NCI-H1694 (cell line): Measurements from ENCODE around the gene CDK4.
"Not testable (repeated sequence)": the region's sequence is repeated elsewhere in the genome, so short reads cannot be mapped to it uniquely, and the experiment has no call there.

Experiments
- DNase-seq: peaks from one replicate; lab custom pipeline; 2025; lab: John Stamatoyannopoulos, UW

CDK4 gene

DNA sequence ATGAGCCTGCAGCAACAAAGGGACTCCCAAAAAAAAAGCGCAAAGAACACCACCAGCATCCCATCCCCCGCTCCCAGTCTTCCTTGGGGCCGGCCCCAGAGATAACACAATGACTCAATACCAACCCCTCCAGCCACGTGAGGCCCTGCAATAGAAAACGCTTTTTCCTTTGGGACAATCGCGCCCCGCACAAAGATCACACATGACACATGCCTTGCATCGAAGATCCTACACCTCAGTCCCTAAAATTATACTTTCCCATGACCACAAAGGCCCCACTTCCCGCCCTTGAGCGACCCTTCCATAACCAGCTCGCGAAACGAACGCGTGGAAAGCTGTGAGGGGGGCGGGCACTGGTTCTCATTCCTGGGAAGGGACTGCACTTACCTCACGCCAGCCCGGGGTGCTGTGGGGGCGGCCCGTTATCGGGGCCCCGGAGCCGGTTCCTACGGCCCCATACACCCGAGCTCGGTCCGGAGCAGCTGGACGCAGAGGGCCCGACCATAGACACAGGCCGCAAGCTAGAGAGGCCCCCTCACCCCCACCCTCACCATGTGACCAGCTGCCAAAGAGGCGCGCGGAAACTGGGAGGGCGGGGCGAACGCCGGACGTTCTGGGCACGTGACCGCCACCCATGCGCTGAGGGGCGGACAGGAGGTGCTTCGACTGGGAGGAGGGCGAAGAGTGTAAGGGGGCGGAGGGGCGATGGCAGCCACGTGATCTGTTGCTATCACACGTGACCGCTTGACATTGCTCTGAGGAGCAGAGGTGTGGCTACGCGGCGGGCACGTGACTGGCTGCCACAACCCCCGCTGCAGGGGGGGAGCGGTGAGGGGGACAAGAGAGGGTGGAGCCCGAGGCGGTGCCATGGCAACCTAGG is at the start of gene CDK4:
Gene CDK4, minus strand, starts transcription at position 523 of the 880 bp plus-strand sequence. CDS start 593 bp downstream, outside the sequence.
- DNase-seq = peak; percentile 98

DNA sequence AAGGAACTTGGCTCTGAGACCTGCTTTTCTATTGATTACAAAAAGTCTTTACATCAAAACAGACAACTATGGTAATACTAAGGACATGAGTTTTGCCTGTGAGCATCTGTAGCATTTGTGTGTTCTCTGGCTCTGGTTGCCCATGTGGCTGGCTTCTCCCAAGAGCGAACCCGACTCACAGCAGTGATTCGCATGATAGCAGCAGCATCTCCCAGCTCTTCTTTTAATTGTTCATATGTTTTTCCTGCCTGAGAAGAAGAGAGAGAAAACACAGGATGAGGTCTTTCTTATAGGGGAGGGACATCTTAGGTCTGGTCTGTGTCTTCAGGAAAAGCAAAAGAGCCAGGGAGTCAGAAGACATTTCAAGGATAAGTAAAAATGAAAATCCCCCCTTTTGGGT is 48.9 kb upstream of the CDK4 start:
- DNase-seq = no peak

DNA sequence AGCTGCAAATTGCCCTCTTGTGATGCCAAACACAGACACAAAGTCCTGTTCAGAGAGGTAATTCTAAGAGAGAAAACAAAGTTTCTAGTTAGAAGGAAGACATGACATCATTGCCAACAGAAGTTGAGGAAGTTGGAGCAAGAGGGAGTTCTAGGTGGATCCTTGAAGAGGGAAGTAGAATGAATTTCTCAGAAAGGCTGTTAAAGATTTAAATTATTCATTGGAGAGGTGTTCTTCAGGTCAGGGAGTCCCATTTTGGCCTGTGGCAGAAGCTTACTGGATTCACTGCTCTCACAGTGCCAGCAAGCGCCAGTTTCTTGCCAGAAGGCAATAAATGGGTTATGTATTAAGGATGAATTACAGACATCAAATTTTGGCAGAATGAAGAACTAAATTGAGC is 45.8 kb upstream of the CDK4 start:
- DNase-seq = no peak

DNA sequence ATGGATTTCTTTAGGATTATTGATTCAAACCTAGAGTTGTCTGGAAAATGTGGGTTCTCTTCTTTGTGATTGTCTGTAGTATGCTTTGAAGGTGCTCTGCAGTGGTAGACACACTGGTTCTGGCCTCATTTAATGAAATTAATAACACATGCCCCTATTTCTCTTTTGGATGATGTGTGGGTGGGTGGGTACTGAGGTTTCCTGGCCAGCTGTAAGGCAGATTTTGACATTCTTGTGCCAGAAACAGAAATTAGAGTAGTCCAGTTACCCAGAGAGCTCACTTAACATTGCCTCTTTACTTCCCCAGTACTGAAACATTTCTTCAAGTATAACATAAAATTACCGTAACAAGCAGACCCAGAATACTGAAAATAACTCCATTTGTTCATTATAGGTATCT is 44.9 kb upstream of the CDK4 start:
- no peak for DNase-seq

DNA sequence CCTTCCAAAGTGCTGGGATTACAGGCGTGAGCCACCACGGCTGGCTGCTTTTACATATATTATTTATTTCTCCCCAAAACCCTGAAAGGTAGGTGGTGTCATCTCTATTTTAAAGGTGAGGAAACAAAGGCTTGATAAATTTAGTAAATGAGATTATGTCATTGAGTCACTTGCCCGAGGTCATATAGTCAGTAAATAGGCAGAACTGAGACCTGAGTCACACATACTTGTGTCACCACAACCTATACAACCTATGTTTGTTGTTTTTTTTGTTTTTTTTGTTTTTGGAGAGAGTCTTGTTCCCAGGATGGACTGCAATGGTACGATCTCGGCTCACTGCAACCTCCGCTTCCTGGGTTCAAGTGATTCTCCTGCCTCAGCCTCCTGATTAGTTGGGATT is 43.2 kb upstream of the CDK4 start:
- DNase-seq = no peak

DNA sequence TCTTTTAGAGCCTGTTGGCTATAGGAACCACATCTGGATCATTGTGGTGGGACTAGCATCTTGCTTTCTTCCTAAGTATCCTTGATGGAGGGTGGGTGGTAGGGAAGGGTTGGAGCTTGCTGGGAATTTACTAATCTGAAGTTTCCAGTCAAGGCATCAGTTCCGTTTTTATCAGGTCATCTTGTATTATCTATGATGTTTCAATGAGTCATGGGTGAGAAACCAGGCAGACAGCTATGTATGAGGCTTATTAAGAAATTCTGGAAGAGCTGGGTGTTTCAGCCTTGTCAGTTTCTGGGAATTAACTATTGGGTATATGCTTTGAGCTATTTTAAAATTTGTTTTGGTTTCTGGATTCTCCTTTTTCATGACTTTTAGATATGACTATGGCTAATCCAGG is 41.8 kb upstream of the CDK4 start:
- no peak for DNase-seq

DNA sequence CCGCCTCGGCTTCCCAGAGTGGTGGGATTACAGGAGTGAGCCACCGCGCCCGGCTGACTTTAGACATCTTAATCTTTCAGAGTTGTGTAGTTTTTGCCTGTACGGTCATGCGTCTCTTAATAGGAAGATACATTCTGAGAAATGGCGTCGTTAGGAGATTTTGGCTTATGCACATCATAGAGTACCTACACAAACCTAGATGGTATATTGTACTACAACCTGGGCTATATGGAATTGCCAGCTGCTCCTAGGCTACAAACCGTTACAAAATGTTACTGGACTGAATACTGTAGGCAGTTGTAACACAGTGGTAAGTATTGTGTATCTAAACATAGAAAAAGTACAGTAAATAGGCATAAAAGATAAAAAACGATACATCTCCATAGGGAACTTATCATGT is 31.8 kb upstream of the CDK4 start:
- no peak for DNase-seq

DNA sequence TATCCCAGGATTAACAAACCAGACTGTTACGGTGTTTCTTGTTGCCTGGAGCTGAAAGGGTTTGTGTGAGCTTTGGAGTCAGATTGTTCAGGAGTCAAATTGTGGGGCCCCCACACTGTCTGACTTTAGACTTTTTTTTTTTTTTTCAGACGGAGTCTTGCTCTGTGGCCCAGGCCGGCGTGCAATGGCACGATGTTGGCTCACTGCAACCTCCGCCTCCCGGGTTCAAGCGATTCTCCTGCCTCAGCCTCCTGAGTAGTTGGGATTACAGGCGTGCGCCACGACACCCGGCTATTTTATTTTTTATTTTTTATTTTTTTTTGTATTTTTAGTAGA is 31.3 kb upstream of the CDK4 start:
- DNase-seq = no peak

DNA sequence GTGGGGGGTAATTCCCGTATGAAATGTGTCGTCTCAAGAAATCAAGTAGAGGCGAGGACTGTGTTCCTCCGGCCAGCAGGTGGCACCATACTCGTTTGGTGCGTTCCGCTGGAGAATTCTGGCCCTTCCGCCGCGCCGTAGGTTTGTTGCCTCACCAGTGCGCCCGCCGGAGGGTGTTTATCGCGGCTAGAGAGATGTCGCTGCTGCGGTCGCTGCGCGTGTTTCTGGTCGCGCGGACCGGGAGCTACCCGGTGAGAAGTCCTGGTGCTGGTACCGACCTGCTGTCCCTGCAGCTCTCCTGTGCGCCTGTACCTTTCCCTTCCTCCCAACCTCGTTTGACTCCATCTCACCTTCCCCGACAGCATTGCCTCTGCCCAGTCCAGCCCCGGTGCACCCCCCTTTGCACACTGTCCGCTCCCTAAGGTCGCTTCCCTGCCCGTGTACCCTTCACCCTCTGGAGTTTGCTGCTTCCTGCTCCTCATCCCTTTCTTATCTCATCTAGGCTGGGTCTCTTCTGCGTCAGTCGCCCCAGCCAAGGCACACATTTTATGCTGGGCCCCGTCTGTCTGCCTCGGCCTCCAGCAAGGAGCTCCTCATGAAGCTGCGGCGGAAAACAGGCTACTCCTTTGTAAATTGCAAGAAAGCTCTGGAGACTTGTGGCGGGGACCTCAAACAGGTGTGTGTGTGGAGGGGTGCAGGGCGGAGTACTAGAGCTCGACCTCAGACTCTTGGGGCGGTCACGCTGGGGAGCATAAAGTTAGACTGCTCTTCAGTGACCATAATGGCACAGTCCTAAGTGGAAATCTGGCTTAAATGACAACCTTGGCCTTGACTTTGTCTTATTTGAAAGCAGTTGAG is 30.7 kb upstream of the CDK4 start, which contains the start of gene TSFM:
Gene TSFM, plus strand, starts transcription at position 180 of the 858 bp plus-strand sequence. Its CDS starts 15 bp downstream, at position 195.
- peak; percentile 77 for DNase-seq

DNA sequence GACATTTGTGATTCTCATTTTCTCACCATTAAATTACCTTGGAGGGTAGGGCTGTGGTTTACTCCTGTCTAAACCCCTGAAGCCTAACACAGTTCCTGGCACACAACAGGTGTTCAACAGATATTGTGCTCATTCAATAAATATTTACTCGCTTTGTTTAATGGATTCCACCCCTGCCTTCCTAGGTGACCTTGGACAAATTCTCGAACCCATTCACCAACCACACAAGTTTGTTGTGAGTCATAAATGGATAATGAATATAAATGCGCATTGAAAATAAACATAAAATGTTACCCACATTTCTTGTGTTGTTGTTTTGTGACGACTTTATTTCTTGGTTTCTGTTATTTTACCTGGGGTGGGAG is 30.1 kb upstream of the CDK4 start:
- no peak for DNase-seq

DNA sequence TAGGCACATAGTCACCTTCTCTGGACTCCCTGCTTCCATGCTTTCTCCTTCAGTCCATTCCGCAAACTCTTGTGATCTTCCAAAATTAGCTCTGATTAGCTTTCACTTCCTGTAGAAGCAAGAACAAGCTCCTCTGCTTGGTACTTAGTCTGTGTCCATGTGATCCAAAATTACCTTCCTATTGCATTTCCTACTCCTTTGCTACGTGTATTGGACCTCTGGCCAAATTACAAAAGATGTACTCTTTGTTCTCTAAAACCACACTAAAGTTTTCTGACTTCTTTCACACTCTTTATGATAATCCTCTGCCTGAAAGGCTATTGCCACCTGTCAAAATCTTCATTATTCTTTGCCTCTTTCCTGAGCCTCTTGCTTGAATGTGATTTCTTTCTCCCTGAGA is 29.7 kb upstream of the CDK4 start:
- DNase-seq = no peak

DNA sequence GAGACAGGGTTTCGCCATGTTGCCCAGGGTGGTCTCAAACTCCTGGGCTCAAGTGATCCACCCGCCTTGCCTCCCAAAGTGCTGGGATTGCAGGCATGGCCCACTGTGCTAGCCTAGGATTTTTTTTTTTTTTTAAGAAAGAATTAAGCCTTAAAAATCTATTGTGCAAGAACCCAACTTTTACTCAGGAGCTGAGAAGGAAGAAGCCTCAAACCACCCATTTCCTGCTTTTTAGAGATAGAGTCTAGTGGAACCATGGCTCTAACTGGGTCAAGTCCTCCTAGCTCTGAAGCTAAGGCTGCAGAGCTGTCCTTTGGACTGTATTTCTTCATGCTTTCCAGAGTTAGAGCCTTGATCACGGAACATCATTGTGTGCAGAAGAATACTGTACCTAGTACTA is 29.1 kb upstream of the CDK4 start:
- no peak for DNase-seq

DNA sequence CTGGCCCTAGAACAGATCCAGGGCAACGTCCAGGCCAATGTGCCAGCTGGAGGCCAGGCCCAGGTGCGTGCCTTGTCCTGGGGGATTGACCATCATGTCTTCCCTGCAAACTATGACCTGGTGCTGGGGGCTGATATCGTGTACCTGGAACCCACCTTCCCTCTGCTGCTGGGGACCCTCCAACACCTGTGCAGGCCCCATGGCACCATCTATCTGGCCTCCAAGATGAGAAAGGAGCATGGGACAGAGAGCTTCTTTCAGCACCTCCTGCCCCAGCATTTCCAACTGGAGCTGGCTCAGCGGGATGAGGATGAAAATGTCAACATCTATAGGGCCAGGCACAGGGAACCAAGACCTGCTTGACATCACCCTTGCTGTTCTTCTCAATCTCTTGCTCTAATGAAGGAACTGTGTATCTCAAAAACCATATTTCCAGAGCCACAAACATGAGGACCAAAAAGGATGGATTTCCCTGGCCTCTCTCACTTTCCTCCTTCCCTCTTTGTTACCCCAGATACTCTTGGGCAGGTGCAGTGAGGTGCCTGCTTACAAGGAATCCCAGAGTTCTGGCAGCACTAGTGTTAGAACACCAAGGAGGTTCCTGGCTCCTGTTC is 28.3 kb upstream of the CDK4 start:
- DNase-seq = no peak

DNA sequence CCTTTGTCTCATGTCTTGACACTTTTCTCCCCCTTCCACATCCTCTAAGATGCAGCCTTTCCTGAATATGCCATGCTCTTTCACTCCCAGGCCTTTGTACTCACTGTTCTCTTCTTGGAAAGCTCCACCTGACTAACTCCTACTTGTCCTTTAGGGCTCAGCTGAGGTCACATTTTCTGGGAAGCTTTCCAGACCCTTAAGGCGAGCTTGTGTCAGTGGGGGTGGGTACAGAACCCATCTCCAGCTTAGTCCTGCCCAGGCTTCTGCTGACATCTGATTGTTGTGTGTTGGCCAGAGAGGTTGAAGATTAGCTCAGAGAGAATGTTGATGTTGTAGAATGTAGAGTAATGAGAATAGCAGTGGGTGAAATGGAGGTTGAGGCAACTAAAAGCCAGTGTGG is 27.6 kb upstream of the CDK4 start:
- no peak for DNase-seq

DNA sequence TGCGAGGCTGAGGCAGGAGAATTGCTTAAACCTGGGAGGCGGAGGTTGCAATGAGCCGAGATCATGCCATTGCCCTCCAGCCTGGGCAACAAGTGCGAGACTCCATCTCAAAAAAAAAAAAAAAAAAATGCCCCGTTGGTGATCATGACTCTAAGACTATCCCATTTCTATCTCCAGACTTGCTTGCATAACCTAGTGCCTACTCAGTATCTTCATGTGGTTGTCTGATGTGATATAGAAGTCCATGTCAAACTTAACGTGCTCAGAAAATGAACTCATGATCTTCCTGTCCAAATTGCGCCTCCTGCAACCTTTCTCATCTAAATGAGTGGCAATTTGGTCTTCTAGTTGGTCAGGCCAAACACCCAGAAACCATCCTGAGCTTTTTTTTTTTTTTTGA is 25.8 kb upstream of the CDK4 start:
- DNase-seq = no peak

DNA sequence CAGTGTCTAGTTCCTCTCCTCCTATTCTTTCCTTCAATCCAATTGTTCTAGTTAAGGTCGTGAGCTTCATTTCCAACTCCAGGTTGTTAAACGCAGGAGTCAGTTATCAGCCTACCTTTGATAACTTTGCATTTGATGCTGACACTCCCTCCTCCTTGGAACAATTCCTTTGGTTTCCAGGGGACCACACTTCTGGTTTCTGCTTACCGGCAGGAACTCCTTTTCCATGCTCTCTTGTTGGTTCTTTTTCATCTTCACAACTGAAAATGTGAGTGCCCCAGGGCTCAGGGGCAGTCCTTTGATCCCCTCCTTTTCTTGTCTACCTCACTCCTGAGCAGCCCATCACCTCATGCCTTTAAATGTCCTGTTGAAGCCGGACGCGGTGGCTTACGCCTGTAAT is 25.3 kb upstream of the CDK4 start:
- DNase-seq = no peak

DNA sequence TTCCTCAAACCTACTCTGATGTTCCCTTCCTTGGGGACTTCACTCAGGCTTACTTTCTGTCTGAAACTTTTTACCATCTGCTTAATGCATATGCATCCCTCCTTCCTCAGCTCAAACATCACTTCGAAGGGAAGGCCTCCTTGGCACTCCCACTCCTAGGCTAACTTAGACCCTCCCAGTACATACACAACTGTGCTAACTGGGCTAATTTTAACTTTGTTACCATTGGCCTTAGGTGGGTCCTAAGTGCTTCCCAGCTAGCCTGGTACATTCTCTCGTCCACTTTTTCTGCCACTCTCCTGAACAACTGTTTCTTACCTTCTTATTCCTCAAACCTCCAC is 24.1 kb upstream of the CDK4 start:
- DNase-seq = no peak

DNA sequence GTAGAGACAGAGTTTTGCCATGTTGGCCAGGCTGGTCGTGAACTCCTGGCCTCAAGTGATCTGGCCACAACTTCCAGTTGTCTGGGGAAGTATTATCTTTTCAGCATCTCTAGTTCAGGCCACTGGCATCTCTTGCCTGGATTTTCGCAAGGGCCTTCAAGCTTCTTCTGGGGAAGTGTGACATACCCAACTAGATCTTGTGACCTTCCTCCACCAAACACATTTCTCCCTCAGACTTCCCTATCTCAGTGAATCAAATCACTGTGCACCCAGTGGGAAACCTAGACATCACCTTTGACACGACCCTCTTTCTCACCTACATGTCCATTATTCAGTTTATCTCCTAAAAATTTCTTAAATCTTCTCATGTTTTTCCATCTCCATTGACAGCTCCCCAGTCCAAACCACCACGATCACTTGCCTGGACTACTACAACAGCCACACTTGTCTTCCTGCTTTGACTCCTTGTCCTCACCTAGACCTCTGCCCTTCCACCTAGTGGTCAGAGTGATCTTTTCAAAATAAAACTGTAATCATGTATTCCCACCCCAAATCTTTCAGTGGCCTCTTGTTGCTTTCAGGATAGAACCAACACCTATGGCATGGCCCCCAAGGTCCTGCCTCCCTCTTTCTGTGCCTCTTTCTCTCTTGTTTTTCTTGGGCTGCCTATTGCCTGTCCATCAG is 23.6 kb upstream of the CDK4 start:
- no peak for DNase-seq

DNA sequence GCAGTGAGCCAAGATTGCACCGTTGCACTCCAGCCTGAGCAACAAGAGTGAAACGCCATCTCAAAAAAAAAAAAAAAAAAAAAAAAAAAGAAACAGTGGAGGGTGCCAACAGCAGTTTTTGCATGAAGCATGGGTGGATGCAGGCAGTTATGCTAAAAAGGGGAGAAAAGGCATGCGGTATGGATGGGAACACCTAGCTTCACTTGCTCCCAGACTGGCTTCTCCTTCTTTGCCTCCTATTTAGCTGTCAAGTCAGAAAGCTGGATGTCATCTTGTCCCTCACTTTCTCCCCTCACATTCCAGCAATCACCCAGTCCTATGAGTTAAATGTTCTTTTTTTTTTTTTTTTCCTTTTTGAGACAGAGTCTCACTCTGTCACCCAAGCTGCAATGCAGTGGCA is 22.9 kb upstream of the CDK4 start:
- DNase-seq = no peak

DNA sequence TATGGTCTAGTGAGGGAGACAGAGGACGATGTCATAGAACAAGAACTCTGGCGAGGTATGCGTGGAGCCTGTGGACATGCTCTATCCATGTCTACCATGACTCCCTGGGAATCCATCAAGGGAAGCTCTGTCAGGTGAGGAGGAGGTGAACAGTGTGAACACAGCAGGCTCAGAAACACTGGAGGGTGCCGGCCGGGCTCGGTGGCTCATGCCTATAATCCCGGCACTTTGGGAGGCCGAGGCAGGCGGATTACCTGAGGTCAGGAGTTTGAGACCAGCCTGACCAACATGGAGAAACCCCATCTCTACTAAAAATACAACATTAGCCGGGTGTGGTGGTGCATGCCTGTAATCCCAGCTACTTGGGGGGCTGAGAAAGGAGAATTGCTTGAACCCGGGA is 22.5 kb upstream of the CDK4 start:
- DNase-seq = not testable (repeated sequence)

DNA sequence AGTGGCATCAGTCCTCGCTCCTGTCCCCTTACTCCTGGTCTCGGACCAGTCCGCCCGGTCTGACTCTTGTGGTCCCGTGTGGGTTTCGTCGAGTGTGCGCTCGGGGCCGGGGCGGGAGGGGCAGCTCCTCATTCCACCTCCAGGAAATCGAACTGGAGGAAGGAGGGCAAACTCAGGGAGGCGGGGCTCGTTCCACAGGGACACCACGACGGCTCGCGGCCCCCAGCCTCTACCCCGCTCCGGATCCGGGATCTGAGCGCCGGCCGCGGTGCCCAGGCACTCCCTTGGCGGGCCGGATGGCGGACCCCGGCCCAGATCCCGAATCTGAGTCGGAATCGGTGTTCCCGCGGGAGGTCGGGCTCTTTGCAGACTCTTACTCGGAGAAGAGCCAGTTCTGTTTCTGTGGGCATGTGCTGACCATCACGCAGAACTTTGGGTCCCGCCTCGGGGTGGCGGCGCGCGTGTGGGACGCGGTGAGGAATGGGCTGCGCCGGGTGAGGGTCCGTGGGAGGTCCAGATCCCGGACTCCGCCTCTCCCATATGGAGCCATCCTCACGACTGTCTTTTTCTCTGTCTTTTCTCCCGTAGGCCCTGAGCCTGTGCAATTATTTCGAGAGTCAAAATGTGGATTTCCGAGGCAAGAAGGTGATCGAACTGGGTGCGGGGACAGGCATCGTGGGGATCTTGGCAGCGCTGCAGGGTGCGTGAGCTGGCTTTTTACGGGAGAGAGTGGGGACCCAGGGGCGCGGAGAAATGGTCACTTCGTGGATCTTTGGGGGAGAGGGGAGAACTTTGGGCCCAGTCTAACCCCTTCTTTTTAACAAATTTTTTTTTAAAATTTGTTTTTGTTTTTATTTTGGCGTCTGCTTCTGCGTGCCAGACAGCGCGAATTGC is 20.6 kb upstream of the CDK4 start, which contains the start of gene EEF1AKMT3:
Gene EEF1AKMT3, plus strand, starts transcription at position 186 of the 894 bp plus-strand sequence. Its CDS starts 111 bp downstream, at position 297.
- DNase-seq = no peak
